ENCODE data around the gene CHN2.

DNA sequence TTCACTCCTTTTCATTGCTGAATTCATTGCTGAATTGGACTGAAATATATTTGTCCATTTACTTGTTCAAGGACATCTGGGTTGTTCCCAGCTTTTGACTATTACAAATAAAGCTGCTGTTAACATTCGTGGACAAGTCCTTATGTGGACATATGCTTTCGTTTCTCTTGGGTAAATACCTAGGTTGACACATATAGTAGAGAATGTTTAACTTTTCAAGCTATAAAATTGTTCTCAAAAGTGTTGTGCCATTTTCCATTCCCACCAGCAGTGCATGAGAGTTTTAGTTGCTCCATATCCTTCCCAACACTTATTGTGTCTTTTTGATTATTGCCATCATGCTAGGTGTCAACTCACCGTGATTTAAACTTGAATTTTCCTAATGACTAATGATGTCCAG lies 30.7 kb upstream of the CHN2 start:
- TF ChIP-seq, protein P1, sequence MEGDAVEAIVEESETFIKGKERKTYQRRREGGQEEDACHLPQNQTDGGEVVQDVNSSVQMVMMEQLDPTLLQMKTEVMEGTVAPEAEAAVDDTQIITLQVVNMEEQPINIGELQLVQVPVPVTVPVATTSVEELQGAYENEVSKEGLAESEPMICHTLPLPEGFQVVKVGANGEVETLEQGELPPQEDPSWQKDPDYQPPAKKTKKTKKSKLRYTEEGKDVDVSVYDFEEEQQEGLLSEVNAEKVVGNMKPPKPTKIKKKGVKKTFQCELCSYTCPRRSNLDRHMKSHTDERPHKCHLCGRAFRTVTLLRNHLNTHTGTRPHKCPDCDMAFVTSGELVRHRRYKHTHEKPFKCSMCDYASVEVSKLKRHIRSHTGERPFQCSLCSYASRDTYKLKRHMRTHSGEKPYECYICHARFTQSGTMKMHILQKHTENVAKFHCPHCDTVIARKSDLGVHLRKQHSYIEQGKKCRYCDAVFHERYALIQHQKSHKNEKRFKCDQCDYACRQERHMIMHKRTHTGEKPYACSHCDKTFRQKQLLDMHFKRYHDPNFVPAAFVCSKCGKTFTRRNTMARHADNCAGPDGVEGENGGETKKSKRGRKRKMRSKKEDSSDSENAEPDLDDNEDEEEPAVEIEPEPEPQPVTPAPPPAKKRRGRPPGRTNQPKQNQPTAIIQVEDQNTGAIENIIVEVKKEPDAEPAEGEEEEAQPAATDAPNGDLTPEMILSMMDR (IDR thresholded peaks at IDR 0.05), result no peak
- TF ChIP-seq POLR2A (IDR thresholded peaks at IDR 0.05; ENCODE audit: low read depth), result no peak
